ENCODE data around the gene VPS37D.

- TF ChIP-seq SUZ12 (IDR thresholded peaks at IDR 0.05; ENCODE audit: extremely low read depth, insufficient read depth, insufficient read length) = no peak
- no peak for TF ChIP-seq ZNF274 (IDR thresholded peaks at IDR 0.05; ENCODE audit: low read depth, low read length)
- no peak for TF ChIP-seq YY1 (IDR thresholded peaks at IDR 0.05; ENCODE audit: insufficient read depth, insufficient read length)
Measured at GRCh38 chr7:73699370-73700068, 31.9 kb downstream of the VPS37D start.

All from NT2/D1 (cell line).